ENCODE measurements around the gene TNNT3. TPM values are rescaled to one million over a fixed set of nuclear protein-coding genes. Genes with fewer than 3 reads are reported as not detected.

Gene TNNT3
- total and polyA plus RNA-seq, 2 donors from 2014 or later, result 0.60 TPM; not detected in 1

DNA sequence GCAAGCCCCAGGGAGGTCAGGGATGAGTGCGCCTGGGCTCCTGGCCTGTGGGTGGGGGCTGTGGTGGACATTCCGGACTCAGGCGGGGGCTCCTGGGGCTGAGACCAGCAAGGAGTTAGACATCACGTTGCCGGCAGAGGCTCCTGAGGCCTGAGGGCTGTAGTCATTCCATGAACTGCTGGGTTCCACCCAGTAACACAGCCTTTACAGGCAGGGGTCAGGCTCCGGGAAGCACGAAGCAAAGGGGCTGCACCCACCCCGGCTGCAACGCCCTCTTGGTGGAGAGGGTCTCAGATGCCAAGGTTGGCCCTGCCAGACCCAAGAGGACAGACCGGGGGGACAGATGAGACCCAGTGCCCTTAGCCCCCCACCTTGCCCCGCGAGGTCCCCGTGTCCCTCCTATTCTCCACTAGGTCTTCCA, 9.0 kb downstream of the TNNT3 start:
- Histone ChIP-seq H3K9ac (ENCODE audit: low read length in 3 of 3) (no peak overlapping the region), H3K36me3 (ENCODE audit: control insufficient read depth in 2 of 3, insufficient read depth in 3 of 3, low read length in 3 of 3) (no peaks in the 10 kb centered on the region), H3K9me3 (ENCODE audit: control insufficient read depth in 2 of 3, insufficient read depth in 1 of 3, low read length in 3 of 3) (no peaks in the 10 kb centered on the region), H3K27me3 (ENCODE audit: control insufficient read depth, insufficient read depth, low read length) (no peaks in the 10 kb centered on the region), H3K27ac (ENCODE audit: low read depth in 2 of 2, low read length in 2 of 2) (no peak overlapping the region), H3K4me3 (ENCODE audit: low read length in 3 of 3) (no peak overlapping the region), H3K4me1 (ENCODE audit: control insufficient read depth in 2 of 3, insufficient read depth in 2 of 3, low read depth in 1 of 3, low read length in 3 of 3) (no peaks in the 10 kb centered on the region)
- intact Hi-C loops (cut with DNase I), result no loop called here
- TF ChIP-seq, protein P1, sequence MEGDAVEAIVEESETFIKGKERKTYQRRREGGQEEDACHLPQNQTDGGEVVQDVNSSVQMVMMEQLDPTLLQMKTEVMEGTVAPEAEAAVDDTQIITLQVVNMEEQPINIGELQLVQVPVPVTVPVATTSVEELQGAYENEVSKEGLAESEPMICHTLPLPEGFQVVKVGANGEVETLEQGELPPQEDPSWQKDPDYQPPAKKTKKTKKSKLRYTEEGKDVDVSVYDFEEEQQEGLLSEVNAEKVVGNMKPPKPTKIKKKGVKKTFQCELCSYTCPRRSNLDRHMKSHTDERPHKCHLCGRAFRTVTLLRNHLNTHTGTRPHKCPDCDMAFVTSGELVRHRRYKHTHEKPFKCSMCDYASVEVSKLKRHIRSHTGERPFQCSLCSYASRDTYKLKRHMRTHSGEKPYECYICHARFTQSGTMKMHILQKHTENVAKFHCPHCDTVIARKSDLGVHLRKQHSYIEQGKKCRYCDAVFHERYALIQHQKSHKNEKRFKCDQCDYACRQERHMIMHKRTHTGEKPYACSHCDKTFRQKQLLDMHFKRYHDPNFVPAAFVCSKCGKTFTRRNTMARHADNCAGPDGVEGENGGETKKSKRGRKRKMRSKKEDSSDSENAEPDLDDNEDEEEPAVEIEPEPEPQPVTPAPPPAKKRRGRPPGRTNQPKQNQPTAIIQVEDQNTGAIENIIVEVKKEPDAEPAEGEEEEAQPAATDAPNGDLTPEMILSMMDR (IDR thresholded peaks at IDR 0.05; ENCODE audit: borderline replicate concordance, extremely low read depth, insufficient read depth), result no peak
- no peak for FAIRE-seq
- DNase-seq, result peak in 2 of 5 donors; percentile 61 to 64

DNA sequence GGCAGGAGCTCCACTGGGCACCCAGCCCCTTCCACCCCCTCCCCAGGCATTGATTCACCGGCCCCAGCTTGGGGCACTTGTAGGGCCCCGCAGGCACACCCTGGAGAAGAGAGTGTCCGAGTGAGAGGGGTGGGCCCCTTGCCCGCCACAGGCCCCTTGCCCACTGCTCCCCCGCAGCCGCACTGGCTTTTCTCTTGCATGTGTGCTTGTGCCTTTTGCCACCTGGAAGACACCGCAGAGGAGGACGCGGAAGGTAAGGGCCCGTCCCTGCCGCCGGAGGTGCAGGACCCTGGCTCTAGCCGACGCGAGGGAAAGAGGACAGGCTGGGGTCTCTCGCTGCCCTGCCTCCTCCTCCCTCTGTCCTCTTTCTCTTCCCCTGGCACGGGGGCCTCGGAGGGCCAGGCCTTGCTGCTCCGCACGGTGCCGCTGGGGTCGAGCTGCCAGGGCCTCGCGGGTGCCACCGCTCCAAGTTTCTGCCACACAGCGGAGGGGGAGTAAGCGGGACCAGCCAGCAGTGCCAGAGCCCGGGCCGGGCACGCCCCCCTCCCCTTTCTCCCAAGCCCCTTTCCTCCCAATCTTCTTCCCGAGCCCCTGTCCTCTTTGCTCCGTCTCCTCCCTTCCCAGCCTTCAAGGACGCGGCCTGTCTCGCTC, 9.5 kb downstream of the TNNT3 start:
- Histone ChIP-seq H3K4me3 (ENCODE audit: low read length in 3 of 3) (no peak overlapping the region), H3K27me3 (ENCODE audit: control insufficient read depth, insufficient read depth, low read length) (no peaks in the 10 kb centered on the region), H3K36me3 (ENCODE audit: control insufficient read depth in 2 of 3, insufficient read depth in 3 of 3, low read length in 3 of 3) (no peaks in the 10 kb centered on the region), H3K9me3 (ENCODE audit: control insufficient read depth in 2 of 3, insufficient read depth in 1 of 3, low read length in 3 of 3) (no peaks in the 10 kb centered on the region), H3K4me1 (ENCODE audit: control insufficient read depth in 2 of 3, insufficient read depth in 2 of 3, low read depth in 1 of 3, low read length in 3 of 3) (no peaks in the 10 kb centered on the region), H3K9ac (ENCODE audit: low read length in 3 of 3) (no peak overlapping the region), H3K27ac (ENCODE audit: low read depth in 2 of 2, low read length in 2 of 2) (no peak overlapping the region)
- intact Hi-C loops (cut with DNase I), result no loop called here
- TF ChIP-seq, protein P1 (IDR thresholded peaks at IDR 0.05; ENCODE audit: borderline replicate concordance, extremely low read depth, insufficient read depth), result no peak
- FAIRE-seq (no peak), DNase-seq (peak in 2 of 5 donors; percentile 61 to 71)

DNA sequence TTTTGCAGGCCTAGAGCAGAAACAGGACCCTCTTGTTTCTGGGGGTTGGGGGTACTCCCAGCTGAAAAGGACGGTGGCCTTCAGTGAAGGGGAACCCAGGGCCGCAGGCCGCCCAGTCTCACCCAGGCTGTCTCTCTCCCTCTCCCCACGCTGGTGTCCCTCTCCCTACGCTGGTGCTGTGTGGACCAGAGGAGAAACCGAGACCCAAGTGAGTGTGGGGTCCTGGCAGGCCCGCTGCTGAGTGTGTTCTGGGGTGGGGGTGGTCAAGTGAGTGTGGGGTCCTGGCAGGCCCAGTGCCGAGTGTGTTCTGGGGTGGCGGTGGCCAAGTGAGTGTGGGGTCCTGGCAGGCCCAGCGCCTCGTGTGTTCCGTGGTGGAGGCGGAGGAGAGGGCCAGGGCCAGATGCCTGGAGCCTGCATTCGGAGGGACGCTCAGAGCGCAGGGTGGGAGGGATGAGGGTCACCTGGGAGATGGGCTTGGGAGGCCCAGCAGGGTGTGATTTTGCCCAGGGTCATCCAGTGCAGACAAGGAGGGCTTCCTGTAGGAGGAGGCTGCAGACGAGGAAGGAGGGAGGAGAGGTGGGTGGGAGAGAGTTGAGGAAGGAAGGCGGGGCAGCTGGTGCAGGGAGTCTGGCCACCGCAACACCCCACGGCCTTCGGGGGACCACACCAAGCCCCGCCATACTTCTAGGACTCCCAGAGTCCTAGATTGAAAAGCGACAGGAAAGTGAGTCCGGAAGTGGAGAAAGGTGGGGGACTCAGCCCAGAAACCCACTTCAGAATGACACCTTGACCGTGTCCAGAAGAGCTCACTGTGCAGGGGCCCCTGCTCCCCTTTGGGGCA, 10.3 kb downstream of the TNNT3 start:
- TF ChIP-seq, protein P1 (IDR thresholded peaks at IDR 0.05; ENCODE audit: borderline replicate concordance, extremely low read depth, insufficient read depth), result no peak
- Histone ChIP-seq H3K4me1 (ENCODE audit: control insufficient read depth in 2 of 3, insufficient read depth in 2 of 3, low read depth in 1 of 3, low read length in 3 of 3) (no peaks in the 10 kb centered on the region), H3K27ac (ENCODE audit: low read depth in 2 of 2, low read length in 2 of 2) (no peak overlapping the region), H3K36me3 (ENCODE audit: control insufficient read depth in 2 of 3, insufficient read depth in 3 of 3, low read length in 3 of 3) (no peaks in the 10 kb centered on the region), H3K4me3 (ENCODE audit: low read length in 3 of 3) (no peak overlapping the region), H3K9ac (ENCODE audit: low read length in 3 of 3) (no peak overlapping the region), H3K9me3 (ENCODE audit: control insufficient read depth in 2 of 3, insufficient read depth in 1 of 3, low read length in 3 of 3) (no peaks in the 10 kb centered on the region), H3K27me3 (ENCODE audit: control insufficient read depth, insufficient read depth, low read length) (no peaks in the 10 kb centered on the region)
- intact Hi-C loops (cut with DNase I), result no loop called here
- peak in 1 of 5 donors; percentile 53 for DNase-seq
- FAIRE-seq, result no peak

All from kidney (tissue), 14 donors.